HepG2 (cell line): Measurements from ENCODE around the gene ZNF316. TPM values are rescaled to one million over a fixed set of nuclear protein-coding genes. Genes with fewer than 3 reads are reported as not detected.

Source experiments
- HES4 ChIP-seq: sonication (generic); formaldehyde crosslinking; IDR thresholded peaks from 2 replicates; pipeline ENCODE4 v1.9.0; 2021; ENCODE audit warnings: mild to moderate bottlenecking, missing genetic modification reagents, borderline replicate concordance
- HMG20A ChIP-seq: IDR thresholded peaks from 2 replicates; pipeline ENCODE4 v1.6.1; 2016; ENCODE audit warnings: borderline replicate concordance
- HOXA5 ChIP-seq: sonication (generic); formaldehyde crosslinking; IDR thresholded peaks from 2 replicates; pipeline ENCODE4 v1.4.0; 2020; ENCODE audit warnings: missing genetic modification reagents
- NCOA1 ChIP-seq: sonication (generic); formaldehyde crosslinking; IDR thresholded peaks from 2 replicates; pipeline ENCODE4 v1.9.0; 2021; ENCODE audit warnings: missing genetic modification reagents
- NFE2 ChIP-seq: sonication (generic); formaldehyde crosslinking; IDR thresholded peaks from 2 replicates; pipeline ENCODE4 v1.4.0; 2020; ENCODE audit warnings: missing genetic modification reagents
- NFKBIZ ChIP-seq: IDR thresholded peaks from 2 replicates; pipeline ENCODE4 v1.6.1; 2018; ENCODE audit warnings: missing genetic modification reagents, missing compliant biosample characterization
- PHF20 ChIP-seq: sonication (generic); formaldehyde crosslinking; IDR thresholded peaks from 2 replicates; pipeline ENCODE4 v1.5.0; 2020; ENCODE audit warnings: mild to moderate bottlenecking, missing genetic modification reagents
- POLR2G ChIP-seq: fragments of 200-400 bp; formaldehyde crosslinking; IDR thresholded peaks from 2 replicates; pipeline ENCODE4 v1.6.1; 2018; ENCODE audit warnings: mild to moderate bottlenecking, low read depth, low read length, moderate library complexity
- SALL2 ChIP-seq: sonication (generic); formaldehyde crosslinking; IDR thresholded peaks from 2 replicates; pipeline ENCODE4 v1.8.1; 2023; ENCODE audit warnings: mild to moderate bottlenecking, missing genetic modification reagents, inconsistent platforms
- SMAD3 ChIP-seq: sonication (generic); formaldehyde crosslinking; IDR thresholded peaks from 2 replicates; pipeline ENCODE4 v1.4.0; 2020; ENCODE audit warnings: missing genetic modification reagents
- ZFYVE20 ChIP-seq: sonication (generic); formaldehyde crosslinking; IDR thresholded peaks from 2 replicates; pipeline ENCODE4 v1.8.0; 2023; ENCODE audit warnings: low read depth, mild to moderate bottlenecking, moderate library complexity, missing genetic modification reagents, borderline replicate concordance
- ZNF230 ChIP-seq: sonication (generic); formaldehyde crosslinking; IDR thresholded peaks from 2 replicates; pipeline ENCODE4 v1.4.0; 2020; ENCODE audit warnings: mild to moderate bottlenecking, missing genetic modification reagents
- ZNF510 ChIP-seq: sonication (generic); formaldehyde crosslinking; IDR thresholded peaks from 2 replicates; pipeline ENCODE4 v1.4.0; 2020; ENCODE audit warnings: low read depth, mild to moderate bottlenecking, missing genetic modification reagents
- ZNF572 ChIP-seq: sonication (generic); formaldehyde crosslinking; IDR thresholded peaks from 2 replicates; pipeline ENCODE4 v1.5.1; 2020; ENCODE audit warnings: mild to moderate bottlenecking, missing genetic modification reagents
- ZNF619 ChIP-seq: sonication (generic); formaldehyde crosslinking; IDR thresholded peaks from 2 replicates; pipeline ENCODE4 v1.4.0; 2020; ENCODE audit warnings: mild to moderate bottlenecking, missing genetic modification reagents
- ZNF737 ChIP-seq: sonication (generic); formaldehyde crosslinking; IDR thresholded peaks from 2 replicates; pipeline ENCODE4 v1.5.0; 2020; ENCODE audit warnings: missing genetic modification reagents, mild to moderate bottlenecking, borderline replicate concordance
- polyA plus RNA-seq, 8 experiments: library from polyadenylated mRNA; depleted of rRNA in 3 of 8; stranded (reverse) in 7 of 8; unstranded in 1 of 8; fragments of >200 nt; fragmentation: Illumina TruSeq in 4 of 8; extraction: Trizol in 4 of 8; gene quantifications; 2 replicates each; pipeline versions ENCODE4 v1.2.1 to v1.2.3, GENCODE V29; 2011 to 2016; ENCODE audit warnings: low read depth in 4 of 8, missing spikeins in 1 of 8, mixed read lengths in 1 of 8; ENCODE audit not compliant: insufficient read depth in 1 of 8
- total RNA-seq, 5 experiments: library from RNA; depleted of rRNA; stranded (reverse); fragments of >200 nt; fragmentation: Illumina TruSeq; extraction: Trizol; gene quantifications; 2 replicates each; pipeline ENCODE4 v1.2.3, GENCODE V29; 2016; ENCODE audit warnings: low read depth in 1 of 5
- TF ChIP-seq, protein P1 (sequence below): sonication (generic); formaldehyde crosslinking; IDR thresholded peaks from 2 replicates; pipeline ENCODE4 v1.5.1; 2020; ENCODE audit warnings: mild to moderate bottlenecking, missing genetic modification reagents, moderate library complexity
- TF ChIP-seq, protein P2 (sequence below): sonication (generic); formaldehyde crosslinking; IDR thresholded peaks from 2 replicates; pipeline ENCODE4 v1.4.0; 2020; ENCODE audit warnings: missing genetic modification reagents, borderline replicate concordance
- TF ChIP-seq, protein P3 (sequence below): sonication (generic); formaldehyde crosslinking; IDR thresholded peaks from 2 replicates; pipeline ENCODE4 v1.4.0; 2020; ENCODE audit warnings: missing genetic modification reagents, borderline replicate concordance

ZNF316 gene
- total and polyA plus RNA-seq, 2 of the 13 experiments (the other 11 are each of a cell fraction or from before 2014, with no cell fraction given), result 4.3 to 9.9 TPM

DNA sequence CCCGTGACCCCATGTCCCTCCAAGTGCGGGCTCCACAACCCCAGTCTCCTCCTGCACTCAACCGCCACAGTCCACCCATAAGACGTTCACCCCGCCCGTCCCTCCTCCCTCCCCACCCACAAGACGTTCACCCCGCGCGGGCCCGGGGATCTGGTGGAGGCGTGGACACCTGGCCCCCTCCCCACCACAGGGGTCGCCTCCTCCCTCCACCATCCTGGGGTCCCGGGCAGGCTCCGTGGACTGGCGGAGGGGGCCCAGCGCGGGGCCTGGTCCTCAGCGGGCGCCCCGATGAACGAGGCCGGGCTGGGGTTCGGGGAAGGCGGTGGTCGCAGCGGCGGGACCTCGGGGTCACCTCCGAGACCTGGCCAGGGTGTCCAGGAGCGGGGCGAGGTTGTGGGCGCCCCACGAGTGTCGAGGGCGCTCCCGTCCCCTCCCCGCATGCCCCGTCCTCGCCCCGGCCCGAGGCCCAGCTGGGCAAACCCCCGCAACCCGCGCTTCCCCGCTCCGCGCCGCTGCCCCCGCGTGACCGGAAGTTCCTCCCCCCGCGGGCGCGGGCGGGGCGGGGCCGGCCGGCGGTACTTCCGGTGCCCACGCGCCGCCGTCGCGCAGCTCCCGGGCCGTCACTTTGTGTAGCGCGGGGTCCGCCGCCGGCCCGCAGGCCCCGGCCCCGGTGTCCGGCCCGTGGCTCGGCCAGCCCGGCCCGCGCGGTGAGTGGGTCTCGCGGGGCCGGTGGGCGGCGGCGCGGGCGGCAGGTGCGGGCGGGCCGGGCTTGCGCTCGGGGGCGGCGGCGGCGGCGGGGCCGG is at the start of gene ZNF316 (continued):
- TF ChIP-seq, protein P1, sequence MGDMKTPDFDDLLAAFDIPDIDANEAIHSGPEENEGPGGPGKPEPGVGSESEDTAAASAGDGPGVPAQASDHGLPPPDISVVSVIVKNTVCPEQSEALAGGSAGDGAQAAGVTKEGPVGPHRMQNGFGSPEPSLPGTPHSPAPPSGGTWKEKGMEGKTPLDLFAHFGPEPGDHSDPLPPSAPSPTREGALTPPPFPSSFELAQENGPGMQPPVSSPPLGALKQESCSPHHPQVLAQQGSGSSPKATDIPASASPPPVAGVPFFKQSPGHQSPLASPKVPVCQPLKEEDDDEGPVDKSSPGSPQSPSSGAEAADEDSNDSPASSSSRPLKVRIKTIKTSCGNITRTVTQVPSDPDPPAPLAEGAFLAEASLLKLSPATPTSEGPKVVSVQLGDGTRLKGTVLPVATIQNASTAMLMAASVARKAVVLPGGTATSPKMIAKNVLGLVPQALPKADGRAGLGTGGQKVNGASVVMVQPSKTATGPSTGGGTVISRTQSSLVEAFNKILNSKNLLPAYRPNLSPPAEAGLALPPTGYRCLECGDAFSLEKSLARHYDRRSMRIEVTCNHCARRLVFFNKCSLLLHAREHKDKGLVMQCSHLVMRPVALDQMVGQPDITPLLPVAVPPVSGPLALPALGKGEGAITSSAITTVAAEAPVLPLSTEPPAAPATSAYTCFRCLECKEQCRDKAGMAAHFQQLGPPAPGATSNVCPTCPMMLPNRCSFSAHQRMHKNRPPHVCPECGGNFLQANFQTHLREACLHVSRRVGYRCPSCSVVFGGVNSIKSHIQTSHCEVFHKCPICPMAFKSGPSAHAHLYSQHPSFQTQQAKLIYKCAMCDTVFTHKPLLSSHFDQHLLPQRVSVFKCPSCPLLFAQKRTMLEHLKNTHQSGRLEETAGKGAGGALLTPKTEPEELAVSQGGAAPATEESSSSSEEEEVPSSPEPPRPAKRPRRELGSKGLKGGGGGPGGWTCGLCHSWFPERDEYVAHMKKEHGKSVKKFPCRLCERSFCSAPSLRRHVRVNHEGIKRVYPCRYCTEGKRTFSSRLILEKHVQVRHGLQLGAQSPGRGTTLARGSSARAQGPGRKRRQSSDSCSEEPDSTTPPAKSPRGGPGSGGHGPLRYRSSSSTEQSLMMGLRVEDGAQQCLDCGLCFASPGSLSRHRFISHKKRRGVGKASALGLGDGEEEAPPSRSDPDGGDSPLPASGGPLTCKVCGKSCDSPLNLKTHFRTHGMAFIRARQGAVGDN, result peak; percentile 65; the same call in 1 of the 2 replicates
- TF ChIP-seq HMG20A (CRISPR knock-in tag) (no peak), ZNF619 (CRISPR knock-in tag) (no peak), HES4 (no peak), ZNF230 (CRISPR knock-in tag) (0 out of 2 replicates have a peak, but pooled peaks have one; percentile 49), HOXA5 (CRISPR knock-in tag) (0 out of 2 replicates have a peak, but pooled peaks have one; percentile 45), ZNF572 (CRISPR knock-in tag) (0 out of 2 replicates have a peak, but pooled peaks have one; percentile 63), ZNF737 (CRISPR knock-in tag) (no peak), NFE2 (no peak), NFKBIZ (CRISPR knock-in tag) (no peak), ZNF510 (CRISPR knock-in tag) (no peak), PHF20 (peak; percentile 34), SMAD3 (CRISPR knock-in tag) (no peak), NCOA1 (CRISPR knock-in tag) (no peak), ZFYVE20 (peak; percentile 39; the same call in 1 of the 2 replicates), POLR2G (peak; percentile 45; the same call in 1 of the 2 replicates), SALL2 (CRISPR knock-in tag) (peak; percentile 56)
- TF ChIP-seq, protein P2, sequence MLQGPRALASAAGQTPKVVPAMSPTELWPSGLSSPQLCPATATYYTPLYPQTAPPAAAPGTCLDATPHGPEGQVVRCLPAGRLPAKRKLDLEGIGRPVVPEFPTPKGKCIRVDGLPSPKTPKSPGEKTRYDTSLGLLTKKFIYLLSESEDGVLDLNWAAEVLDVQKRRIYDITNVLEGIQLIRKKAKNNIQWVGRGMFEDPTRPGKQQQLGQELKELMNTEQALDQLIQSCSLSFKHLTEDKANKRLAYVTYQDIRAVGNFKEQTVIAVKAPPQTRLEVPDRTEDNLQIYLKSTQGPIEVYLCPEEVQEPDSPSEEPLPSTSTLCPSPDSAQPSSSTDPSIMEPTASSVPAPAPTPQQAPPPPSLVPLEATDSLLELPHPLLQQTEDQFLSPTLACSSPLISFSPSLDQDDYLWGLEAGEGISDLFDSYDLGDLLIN (CRISPR knock-in tag), result no peak
- TF ChIP-seq, protein P3, sequence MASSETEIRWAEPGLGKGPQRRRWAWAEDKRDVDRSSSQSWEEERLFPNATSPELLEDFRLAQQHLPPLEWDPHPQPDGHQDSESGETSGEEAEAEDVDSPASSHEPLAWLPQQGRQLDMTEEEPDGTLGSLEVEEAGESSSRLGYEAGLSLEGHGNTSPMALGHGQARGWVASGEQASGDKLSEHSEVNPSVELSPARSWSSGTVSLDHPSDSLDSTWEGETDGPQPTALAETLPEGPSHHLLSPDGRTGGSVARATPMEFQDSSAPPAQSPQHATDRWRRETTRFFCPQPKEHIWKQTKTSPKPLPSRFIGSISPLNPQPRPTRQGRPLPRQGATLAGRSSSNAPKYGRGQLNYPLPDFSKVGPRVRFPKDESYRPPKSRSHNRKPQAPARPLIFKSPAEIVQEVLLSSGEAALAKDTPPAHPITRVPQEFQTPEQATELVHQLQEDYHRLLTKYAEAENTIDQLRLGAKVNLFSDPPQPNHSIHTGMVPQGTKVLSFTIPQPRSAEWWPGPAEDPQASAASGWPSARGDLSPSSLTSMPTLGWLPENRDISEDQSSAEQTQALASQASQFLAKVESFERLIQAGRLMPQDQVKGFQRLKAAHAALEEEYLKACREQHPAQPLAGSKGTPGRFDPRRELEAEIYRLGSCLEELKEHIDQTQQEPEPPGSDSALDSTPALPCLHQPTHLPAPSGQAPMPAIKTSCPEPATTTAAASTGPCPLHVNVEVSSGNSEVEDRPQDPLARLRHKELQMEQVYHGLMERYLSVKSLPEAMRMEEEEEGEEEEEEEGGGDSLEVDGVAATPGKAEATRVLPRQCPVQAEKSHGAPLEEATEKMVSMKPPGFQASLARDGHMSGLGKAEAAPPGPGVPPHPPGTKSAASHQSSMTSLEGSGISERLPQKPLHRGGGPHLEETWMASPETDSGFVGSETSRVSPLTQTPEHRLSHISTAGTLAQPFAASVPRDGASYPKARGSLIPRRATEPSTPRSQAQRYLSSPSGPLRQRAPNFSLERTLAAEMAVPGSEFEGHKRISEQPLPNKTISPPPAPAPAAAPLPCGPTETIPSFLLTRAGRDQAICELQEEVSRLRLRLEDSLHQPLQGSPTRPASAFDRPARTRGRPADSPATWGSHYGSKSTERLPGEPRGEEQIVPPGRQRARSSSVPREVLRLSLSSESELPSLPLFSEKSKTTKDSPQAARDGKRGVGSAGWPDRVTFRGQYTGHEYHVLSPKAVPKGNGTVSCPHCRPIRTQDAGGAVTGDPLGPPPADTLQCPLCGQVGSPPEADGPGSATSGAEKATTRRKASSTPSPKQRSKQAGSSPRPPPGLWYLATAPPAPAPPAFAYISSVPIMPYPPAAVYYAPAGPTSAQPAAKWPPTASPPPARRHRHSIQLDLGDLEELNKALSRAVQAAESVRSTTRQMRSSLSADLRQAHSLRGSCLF (CRISPR knock-in tag), result no peak
